ENCODE results near the gene VAV2. TPM values are rescaled to one million over a fixed set of nuclear protein-coding genes. Genes with fewer than 3 reads are reported as not detected.

The VAV2 gene
- total RNA-seq, 1 experiment from 2014 or later: 9.7 TPM

DNA sequence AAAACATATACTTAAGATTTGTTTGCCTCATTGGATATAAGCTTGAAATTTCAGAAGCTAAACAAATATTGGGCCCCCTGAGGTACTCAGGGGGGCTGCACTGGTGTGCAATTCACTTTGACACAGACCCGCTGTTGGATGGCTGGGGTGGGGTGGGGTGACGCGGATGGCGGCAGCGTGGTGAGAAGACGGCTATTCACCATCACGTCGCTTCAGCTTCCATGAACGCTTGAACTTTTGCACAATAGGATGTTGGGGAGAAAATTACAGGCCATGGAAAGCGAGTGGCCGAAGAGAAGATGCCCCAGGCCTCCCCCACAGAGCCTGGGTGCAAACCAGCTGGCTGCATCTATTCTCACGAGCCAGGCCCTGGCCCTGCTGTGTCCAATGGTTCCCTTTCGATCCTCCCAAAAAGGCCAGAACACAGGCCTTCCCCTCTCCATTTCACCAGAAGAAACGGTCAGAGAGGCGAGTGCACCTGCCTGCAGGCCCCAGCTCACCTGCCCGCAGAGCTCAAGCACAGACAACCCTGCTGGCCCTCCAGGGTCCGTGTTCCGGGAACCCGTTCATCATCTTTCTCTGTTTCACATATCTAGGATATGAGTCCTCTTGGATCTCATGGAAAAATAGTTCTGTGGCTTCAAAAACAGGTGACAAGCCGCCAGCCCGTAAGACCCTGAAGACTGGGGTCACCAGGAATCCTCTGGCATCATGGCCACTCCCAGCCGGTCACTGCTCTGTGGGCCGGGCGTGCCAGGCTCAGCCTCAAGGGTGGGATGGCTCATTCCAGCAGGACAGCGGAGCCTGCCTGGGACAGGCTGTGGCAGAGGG, 207.2 kb downstream of the VAV2 start:
- H3K4me3 ChIP-seq (ENCODE audit: low read length): no peak overlapping the region
- no peaks in the 10 kb centered on the region for H3K9me3 ChIP-seq (ENCODE audit: low read length)
- H3K79me2 ChIP-seq (ENCODE audit: low read length): no peaks in the 10 kb centered on the region
- H3K9ac ChIP-seq (ENCODE audit: low read length): no peak overlapping the region
- H3K4me2 ChIP-seq (ENCODE audit: low read length): no peak overlapping the region
- CTCF ChIA-PET: interaction anchor here (0.6 kb wide), 1 partner anchor 126 kb away, joined by 3 read pairs; no protein-coding TSS in a partner anchor
- ATAC-seq: no peak
- no peaks in the 10 kb centered on the region for H3F3A ChIP-seq (ENCODE audit: low read length, unreplicated experiment)
- POLR2A ChIA-PET (ENCODE audit: unreplicated experiment): interaction anchor here (0.6 kb wide), 1 partner anchor 281 kb away, joined by 4 read pairs; no protein-coding TSS in a partner anchor
- H3K27ac ChIP-seq (ENCODE audit: low read length): no peak overlapping the region
- no peaks in the 10 kb centered on the region for H3K27me3 ChIP-seq (ENCODE audit: low read length)
- H3K4me1 ChIP-seq (ENCODE audit: insufficient read depth, low read length): no peaks in the 10 kb centered on the region
- no peak overlapping the region for H2AFZ ChIP-seq (ENCODE audit: low read length)
- no peaks in the 10 kb centered on the region for H3K36me3 ChIP-seq (ENCODE audit: low read depth, low read length)
- H4K20me1 ChIP-seq (ENCODE audit: low read length): no peaks in the 10 kb centered on the region
- H3K9me2 ChIP-seq (replicated peaks; ENCODE audit: low read length): no peaks in the 10 kb centered on the region
- TF ChIP-seq, protein P1, sequence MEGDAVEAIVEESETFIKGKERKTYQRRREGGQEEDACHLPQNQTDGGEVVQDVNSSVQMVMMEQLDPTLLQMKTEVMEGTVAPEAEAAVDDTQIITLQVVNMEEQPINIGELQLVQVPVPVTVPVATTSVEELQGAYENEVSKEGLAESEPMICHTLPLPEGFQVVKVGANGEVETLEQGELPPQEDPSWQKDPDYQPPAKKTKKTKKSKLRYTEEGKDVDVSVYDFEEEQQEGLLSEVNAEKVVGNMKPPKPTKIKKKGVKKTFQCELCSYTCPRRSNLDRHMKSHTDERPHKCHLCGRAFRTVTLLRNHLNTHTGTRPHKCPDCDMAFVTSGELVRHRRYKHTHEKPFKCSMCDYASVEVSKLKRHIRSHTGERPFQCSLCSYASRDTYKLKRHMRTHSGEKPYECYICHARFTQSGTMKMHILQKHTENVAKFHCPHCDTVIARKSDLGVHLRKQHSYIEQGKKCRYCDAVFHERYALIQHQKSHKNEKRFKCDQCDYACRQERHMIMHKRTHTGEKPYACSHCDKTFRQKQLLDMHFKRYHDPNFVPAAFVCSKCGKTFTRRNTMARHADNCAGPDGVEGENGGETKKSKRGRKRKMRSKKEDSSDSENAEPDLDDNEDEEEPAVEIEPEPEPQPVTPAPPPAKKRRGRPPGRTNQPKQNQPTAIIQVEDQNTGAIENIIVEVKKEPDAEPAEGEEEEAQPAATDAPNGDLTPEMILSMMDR (conservative IDR thresholded peaks at IDR 0.05; ENCODE audit: low read depth, low read length): no peak
- TF ChIP-seq EZH2 (IDR thresholded peaks at IDR 0.05; ENCODE audit: low read length, unreplicated experiment) (no peak), EZH2phosphoT487 (IDR thresholded peaks at IDR 0.05; ENCODE audit: borderline replicate concordance, low read length) (no peak)
- no peak for DNase-seq
- intact Hi-C loops (cut with micrococcal nuclease): loop anchor here (5.0 kb wide), 1 partner anchor 312 kb away; no protein-coding TSS in a partner anchor
- no TSS peak for BruUV-seq (replicated peaks)

DNA sequence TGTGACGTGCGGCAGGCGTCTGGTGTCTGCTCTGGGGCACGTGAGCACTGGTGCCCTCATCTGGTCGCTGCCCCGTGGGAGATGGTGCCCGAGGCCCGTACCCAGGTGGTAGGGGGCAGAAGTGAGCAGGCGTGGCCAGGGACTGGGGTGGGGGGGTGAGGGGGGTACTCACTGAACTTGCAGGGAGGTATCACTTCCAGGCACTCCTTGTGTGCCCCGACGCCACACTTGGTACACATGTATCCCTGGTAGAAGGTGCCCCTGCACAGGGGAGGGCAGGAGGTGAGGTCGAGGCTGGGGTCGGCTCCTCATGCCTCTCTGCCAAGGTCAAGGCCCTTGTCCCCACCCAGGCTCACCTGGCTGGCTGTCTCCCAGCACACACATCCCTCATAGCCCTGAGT, 208.8 kb downstream of the VAV2 start:
- no peak overlapping the region for H3K9ac ChIP-seq (ENCODE audit: low read length)
- ChIA-PET CTCF (no interaction called here), POLR2A (ENCODE audit: unreplicated experiment) (no interaction called here)
- TF ChIP-seq EZH2 (IDR thresholded peaks at IDR 0.05; ENCODE audit: low read length, unreplicated experiment) (no peak), EZH2phosphoT487 (IDR thresholded peaks at IDR 0.05; ENCODE audit: borderline replicate concordance, low read length) (no peak)
- TF ChIP-seq, protein P1 (conservative IDR thresholded peaks at IDR 0.05; ENCODE audit: low read depth, low read length): no peak
- H4K20me1 ChIP-seq (ENCODE audit: low read length): no peaks in the 10 kb centered on the region
- H3K4me3 ChIP-seq (ENCODE audit: low read length): no peak overlapping the region
- H3K9me2 ChIP-seq (replicated peaks; ENCODE audit: low read length): no peaks in the 10 kb centered on the region
- no peaks in the 10 kb centered on the region for H3K79me2 ChIP-seq (ENCODE audit: low read length)
- H3F3A ChIP-seq (ENCODE audit: low read length, unreplicated experiment): no peaks in the 10 kb centered on the region
- ATAC-seq: no peak
- no peaks in the 10 kb centered on the region for H3K4me1 ChIP-seq (ENCODE audit: insufficient read depth, low read length)
- no TSS peak for BruUV-seq (replicated peaks)
- DNase-seq: no peak
- no peak overlapping the region for H3K4me2 ChIP-seq (ENCODE audit: low read length)
- H2AFZ ChIP-seq (ENCODE audit: low read length): no peak overlapping the region
- no peak overlapping the region for H3K27ac ChIP-seq (ENCODE audit: low read length)
- no peaks in the 10 kb centered on the region for H3K36me3 ChIP-seq (ENCODE audit: low read depth, low read length)
- H3K27me3 ChIP-seq (ENCODE audit: low read length): no peaks in the 10 kb centered on the region
- H3K9me3 ChIP-seq (ENCODE audit: low read length): no peaks in the 10 kb centered on the region
- intact Hi-C loops (cut with micrococcal nuclease): no loop called here
